PC-3 (cell line): ENCODE results near the gene CRYGN. TPM values are rescaled to one million over a fixed set of nuclear protein-coding genes. Genes with fewer than 3 reads are reported as not detected.

Experiments used
- ATAC-seq: fragments of 200-7000 bp; cut with Tn5 transposase; 2 replicates; pipeline ENCODE4 v1.9.1; 2020; ENCODE audit warnings: mild to moderate bottlenecking, moderate library complexity
- BruUV-seq: library from RNA; stranded (reverse); fragments of 400-500 nt; replicated peaks from 2 replicates; lab custom pipeline; 2021; lab: Mats Ljungman, UMichigan
- CTCF ChIA-PET: fragments of 300-600 bp; sonication (Branson Sonifier 250); formaldehyde crosslinking; loops from one replicate; lab custom pipeline; 2022; ENCODE audit warnings: antibody characterized with exemption; lab: Charles Lee
- POLR2A ChIA-PET: fragments of 300-600 bp; sonication (Branson Sonifier 250); formaldehyde crosslinking; loops from one replicate; lab custom pipeline; 2022; ENCODE audit warnings: antibody characterized with exemption; ENCODE audit not compliant: unreplicated experiment; lab: Charles Lee
- DNase-seq: peaks from one replicate; pipeline ENCODE4 v3.0.0-alpha.2; 2015
- H2AFZ ChIP-seq: fragments of 300-600 bp; sonication (generic); 2 replicates; pipeline ENCODE4 v1.6.0; 2016; ENCODE audit warnings: antibody characterized with exemption, low read length
- H3F3A ChIP-seq: fragments of 300-600 bp; sonication (generic); one replicate; pipeline ENCODE4 v1.6.0; 2017; ENCODE audit warnings: antibody characterized with exemption, low read length, control low read depth, mild to moderate bottlenecking; ENCODE audit not compliant: unreplicated experiment
- H3K27ac ChIP-seq: fragments of 300-600 bp; sonication (generic); 2 replicates; pipeline ENCODE4 v1.5.1; 2016; ENCODE audit warnings: mild to moderate bottlenecking, low read length
- H3K27me3 ChIP-seq: fragments of 300-600 bp; sonication (generic); 2 replicates; pipeline ENCODE4 v1.6.1; 2016; ENCODE audit warnings: low read length, mixed read lengths
- H3K36me3 ChIP-seq: fragments of 300-600 bp; sonication (generic); 2 replicates; pipeline ENCODE4 v1.6.1; 2016; ENCODE audit warnings: low read depth, mixed run types, low read length, mixed read lengths
- H3K4me1 ChIP-seq: fragments of 300-600 bp; sonication (generic); 2 replicates; pipeline ENCODE4 v1.5.1; 2016; ENCODE audit warnings: low read length; ENCODE audit not compliant: insufficient read depth
- H3K4me2 ChIP-seq: fragments of 300-600 bp; sonication (generic); 2 replicates; pipeline ENCODE4 v1.6.0; 2016; ENCODE audit warnings: low read length
- H3K4me3 ChIP-seq: fragments of 300-600 bp; sonication (generic); 2 replicates; pipeline ENCODE4 v1.5.1; 2016; ENCODE audit warnings: mild to moderate bottlenecking, low read length, mixed read lengths
- H3K79me2 ChIP-seq: fragments of 300-600 bp; sonication (generic); 2 replicates; pipeline ENCODE4 v1.6.1; 2017; ENCODE audit warnings: low read length, mixed read lengths
- H3K9ac ChIP-seq: fragments of 300-600 bp; sonication (generic); 2 replicates; pipeline ENCODE4 v1.6.0; 2016; ENCODE audit warnings: mild to moderate bottlenecking, low read length
- H3K9me2 ChIP-seq: fragments of 300-600 bp; sonication (generic); replicated peaks from 2 replicates; pipeline ENCODE4 v1.6.1; 2016; ENCODE audit warnings: mixed run types, low read length, mixed read lengths
- H3K9me3 ChIP-seq: fragments of 300-600 bp; sonication (generic); 2 replicates; pipeline ENCODE4 v1.6.1; 2016; ENCODE audit warnings: low read length, mixed read lengths
- H4K20me1 ChIP-seq: fragments of 300-600 bp; sonication (generic); 2 replicates; pipeline ENCODE4 v1.6.1; 2016; ENCODE audit warnings: low read length, mixed read lengths
- EZH2 ChIP-seq: fragments of 300-600 bp; sonication (generic); IDR thresholded peaks from one replicate; pipeline ENCODE4 v1.6.1; 2017; ENCODE audit warnings: antibody characterized with exemption, mild to moderate bottlenecking, low read length; ENCODE audit not compliant: unreplicated experiment
- EZH2phosphoT487 ChIP-seq: fragments of 300-600 bp; sonication (generic); IDR thresholded peaks from 2 replicates; pipeline ENCODE4 v1.6.1; 2018; ENCODE audit warnings: mild to moderate bottlenecking, antibody characterized with exemption, low read length, borderline replicate concordance
- intact Hi-C: fragments of 100-400 bp; cut with micrococcal nuclease; formaldehyde crosslinking; loops from 2 replicates; pipeline ENCODE4 v1.9.0; 2023
- total RNA-seq: library from RNA; depleted of rRNA; stranded (reverse); fragments of >200 nt; gene quantifications from 2 replicates; pipeline ENCODE4 v1.2.3, GENCODE V29; 2014
- TF ChIP-seq, protein P1 (sequence below): fragments of 300-600 bp; sonication (generic); conservative IDR thresholded peaks from 2 replicates; pipeline ENCODE4 v1.5.1; 2017; ENCODE audit warnings: antibody characterized with exemption, low read depth, mild to moderate bottlenecking, low read length

CRYGN gene
- total RNA-seq, 1 experiment from 2014 or later = 0.11 TPM

- H3K9ac ChIP-seq = no peak overlapping the region
- intact Hi-C loops = loop anchor here (10.0 kb wide), 1 partner anchor 290 kb away; no protein-coding TSS in a partner anchor
- no peak overlapping the region for H2AFZ ChIP-seq
- H4K20me1 ChIP-seq = 0 out of 2 replicates have a peak, but pooled peaks cover 6% of the 10 kb centered on the region
- peaks cover 4% of the 10 kb centered on the region; the same call in 1 of the 2 replicates for H3K79me2 ChIP-seq
- no peak overlapping the region for H3K27ac ChIP-seq
- H3K9me3 ChIP-seq = no peaks in the 10 kb centered on the region
- ATAC-seq = no peak
- CTCF ChIA-PET = no interaction called here
- TF ChIP-seq, protein P1, sequence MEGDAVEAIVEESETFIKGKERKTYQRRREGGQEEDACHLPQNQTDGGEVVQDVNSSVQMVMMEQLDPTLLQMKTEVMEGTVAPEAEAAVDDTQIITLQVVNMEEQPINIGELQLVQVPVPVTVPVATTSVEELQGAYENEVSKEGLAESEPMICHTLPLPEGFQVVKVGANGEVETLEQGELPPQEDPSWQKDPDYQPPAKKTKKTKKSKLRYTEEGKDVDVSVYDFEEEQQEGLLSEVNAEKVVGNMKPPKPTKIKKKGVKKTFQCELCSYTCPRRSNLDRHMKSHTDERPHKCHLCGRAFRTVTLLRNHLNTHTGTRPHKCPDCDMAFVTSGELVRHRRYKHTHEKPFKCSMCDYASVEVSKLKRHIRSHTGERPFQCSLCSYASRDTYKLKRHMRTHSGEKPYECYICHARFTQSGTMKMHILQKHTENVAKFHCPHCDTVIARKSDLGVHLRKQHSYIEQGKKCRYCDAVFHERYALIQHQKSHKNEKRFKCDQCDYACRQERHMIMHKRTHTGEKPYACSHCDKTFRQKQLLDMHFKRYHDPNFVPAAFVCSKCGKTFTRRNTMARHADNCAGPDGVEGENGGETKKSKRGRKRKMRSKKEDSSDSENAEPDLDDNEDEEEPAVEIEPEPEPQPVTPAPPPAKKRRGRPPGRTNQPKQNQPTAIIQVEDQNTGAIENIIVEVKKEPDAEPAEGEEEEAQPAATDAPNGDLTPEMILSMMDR = no peak
- TF ChIP-seq EZH2phosphoT487 = no peak
- TF ChIP-seq EZH2 = no peak
- POLR2A ChIA-PET = no interaction called here
- no peak overlapping the region for H3K4me2 ChIP-seq
- BruUV-seq = no TSS peak
- H3K4me3 ChIP-seq = no peak overlapping the region
- H3K9me2 ChIP-seq = no peaks in the 10 kb centered on the region
- H3F3A ChIP-seq = peaks cover 4% of the 10 kb centered on the region
- DNase-seq = no peak
- peaks cover 10% of the 10 kb centered on the region for H3K4me1 ChIP-seq
- H3K27me3 ChIP-seq = no peaks in the 10 kb centered on the region
- peaks cover 44% of the 10 kb centered on the region for H3K36me3 ChIP-seq
Observed at GRCh38 chr7:151465169-151465568, 25.2 kb upstream of the CRYGN start.

DNA sequence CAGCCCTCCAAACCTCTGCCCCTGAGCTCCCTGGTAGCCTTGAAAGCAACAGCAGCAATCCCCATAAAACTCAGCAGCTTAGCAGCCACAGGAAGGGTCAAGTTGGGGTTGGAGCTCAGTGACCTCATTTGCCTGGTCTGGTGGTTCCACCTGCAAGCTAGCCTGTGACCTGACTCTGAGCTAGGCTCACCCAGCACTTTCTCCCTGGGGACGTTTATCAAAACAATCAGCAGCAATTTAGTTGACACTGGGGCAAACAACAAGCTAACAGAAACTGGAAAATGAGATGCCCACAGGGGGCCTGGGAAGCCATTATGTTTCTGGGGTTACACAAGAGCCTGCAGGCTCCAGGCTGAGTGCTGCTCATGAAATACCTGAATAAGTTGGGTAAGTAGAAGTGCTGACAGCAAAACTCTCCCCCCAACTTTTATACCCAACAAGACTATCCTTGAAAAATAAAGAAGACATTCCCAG is 22.4 kb upstream of the CRYGN start:
- DNase-seq (no peak), ATAC-seq (no peak)
- H3K27me3 ChIP-seq = no peaks in the 10 kb centered on the region
- no peaks in the 10 kb centered on the region for H3F3A ChIP-seq
- H3K4me1 ChIP-seq = peaks cover 22% of the 10 kb centered on the region
- no peak overlapping the region for H3K9ac ChIP-seq
- H3K4me3 ChIP-seq = no peak overlapping the region
- H3K9me2 ChIP-seq = no peaks in the 10 kb centered on the region
- ChIA-PET POLR2A (no interaction called here), CTCF (no interaction called here)
- H3K36me3 ChIP-seq = peaks cover 19% of the 10 kb centered on the region
- no peaks in the 10 kb centered on the region for H4K20me1 ChIP-seq
- intact Hi-C loops = loop anchor here (10.0 kb wide), 1 partner anchor 292 kb away; no protein-coding TSS in a partner anchor
- H2AFZ ChIP-seq = no peak overlapping the region
- no peak overlapping the region for H3K4me2 ChIP-seq
- H3K79me2 ChIP-seq = no peaks in the 10 kb centered on the region
- H3K9me3 ChIP-seq = no peaks in the 10 kb centered on the region
- H3K27ac ChIP-seq = no peak overlapping the region
- BruUV-seq = TSS peak; percentile 1
- TF ChIP-seq, protein P1 = no peak
- TF ChIP-seq EZH2 (no peak), EZH2phosphoT487 (no peak)

- H3F3A ChIP-seq = no peaks in the 10 kb centered on the region
- no peaks in the 10 kb centered on the region for H4K20me1 ChIP-seq
- H3K4me1 ChIP-seq = peaks cover 22% of the 10 kb centered on the region
- TF ChIP-seq EZH2phosphoT487 (no peak), EZH2 (no peak)
- TF ChIP-seq, protein P1 = no peak; the same call in 1 of the 2 replicates
- H3K4me2 ChIP-seq = no peak overlapping the region
- ATAC-seq (no peak), DNase-seq (peak; percentile 15)
- no peak overlapping the region for H3K4me3 ChIP-seq
- no peaks in the 10 kb centered on the region for H3K9me3 ChIP-seq
- intact Hi-C loops = loop anchor here (10.0 kb wide), 1 partner anchor 293 kb away; no protein-coding TSS in a partner anchor
- CTCF ChIA-PET = interaction anchor here (0.5 kb wide), 1 partner anchor 58 kb away, joined by 3 read pairs; no protein-coding TSS in a partner anchor
- POLR2A ChIA-PET = no interaction called here
- no peak overlapping the region for H3K27ac ChIP-seq
- H3K79me2 ChIP-seq = no peaks in the 10 kb centered on the region
- H3K9me2 ChIP-seq = no peaks in the 10 kb centered on the region
- no peaks in the 10 kb centered on the region for H3K27me3 ChIP-seq
- peaks cover 19% of the 10 kb centered on the region for H3K36me3 ChIP-seq
- no TSS peak for BruUV-seq
- no peak overlapping the region for H2AFZ ChIP-seq
- no peak overlapping the region for H3K9ac ChIP-seq
Observed at GRCh38 chr7:151461942-151462230, 21.9 kb upstream of the CRYGN start.
